Activated CD4-positive, alpha-beta T cell treated with anti-CD3 and anti-CD28 coated beads for 36 hours (primary cell): ENCODE measurements around the gene CIB2. TPM values are rescaled to one million over a fixed set of nuclear protein-coding genes. Genes with fewer than 3 reads are reported as not detected.

Experiments
- ATAC-seq: fragments of 200-7000 bp; cut with Tn5 transposase; one replicate; pipeline ENCODE4 v1.10.0; 2021; ENCODE audit warnings: mild to moderate bottlenecking, moderate library complexity
- CTCF ChIA-PET: fragments of 350-600 bp; sonication (Branson Sonifier 250); formaldehyde crosslinking; loops from one replicate; lab custom pipeline; 2021; ENCODE audit warnings: antibody characterized with exemption; lab: Charles Lee
- POLR2A ChIA-PET: fragments of 350-600 bp; sonication (Branson Sonifier 250); formaldehyde crosslinking; loops from one replicate; lab custom pipeline; 2021; ENCODE audit warnings: antibody characterized with exemption, inconsistent platforms; lab: Charles Lee
- DNase-seq: peaks from one replicate; pipeline ENCODE4 v3.0.0-alpha.2; 2020
- H3K27ac Mint-ChIP-seq: one replicate; pipeline ENCODE4 v1.8.0; 2021; ENCODE audit warnings: mixed read lengths
- H3K27me3 Mint-ChIP-seq: one replicate; pipeline ENCODE4 v1.8.0; 2021; ENCODE audit warnings: mixed read lengths
- H3K36me3 Mint-ChIP-seq: one replicate; pipeline ENCODE4 v1.8.0; 2021; ENCODE audit warnings: low read depth, mixed read lengths
- H3K4me1 Mint-ChIP-seq: one replicate; pipeline ENCODE4 v1.8.0; 2021; ENCODE audit warnings: mixed read lengths
- H3K4me3 Mint-ChIP-seq: one replicate; pipeline ENCODE4 v1.8.0; 2021; ENCODE audit warnings: mild to moderate bottlenecking, moderate library complexity, mixed read lengths
- H3K9me3 Mint-ChIP-seq: one replicate; pipeline ENCODE4 v1.8.0; 2021; ENCODE audit warnings: low read depth, mixed read lengths
- intact Hi-C, 2 experiments: fragments of 100-400 bp; cut with DNase I in 1 of 2; cut with micrococcal nuclease in 1 of 2; formaldehyde crosslinking; loops; one replicate each; pipeline versions ENCODE4 v1.14.2 to v1.15.1; 2022 to 2024; cut with DNase I, micrococcal nuclease
- total RNA-seq, 2 experiments: library from RNA; stranded (reverse); gene quantifications; one replicate each; pipeline ENCODE4 v1.2.3, GENCODE V29; 2021

The CIB2 gene
- total RNA-seq, 2 experiments from 2014 or later: 0.91 to 1.2 TPM

DNA sequence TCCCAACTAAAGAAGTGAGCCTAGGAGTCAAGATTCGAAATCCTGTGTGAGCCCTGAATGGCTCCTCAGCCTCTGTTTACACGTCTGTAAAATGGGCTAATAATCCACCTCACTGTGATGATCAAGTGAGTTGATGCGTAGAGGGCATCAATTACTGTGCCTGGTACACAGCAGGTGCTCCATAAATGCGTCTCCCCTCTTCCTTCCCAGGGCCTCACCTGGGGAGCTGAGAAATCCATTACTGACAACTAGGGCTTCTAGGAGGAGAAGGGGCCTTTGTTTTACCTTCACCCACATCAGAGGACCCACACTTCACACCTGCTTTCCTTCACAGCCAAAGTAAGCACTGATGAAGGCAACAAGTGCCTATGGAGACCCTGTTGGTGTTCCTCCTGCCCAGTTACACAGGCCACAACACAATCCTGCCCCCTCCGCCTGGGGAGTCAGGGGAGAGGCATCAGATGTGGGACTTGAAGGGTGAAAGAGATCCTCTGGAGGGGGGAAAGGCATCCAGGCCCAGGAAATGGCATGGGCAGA is 1.4 kb downstream of the CIB2 start:
- POLR2A ChIA-PET: interaction anchor here (0.6 to 1.9 kb wide), 3 partner anchors 16 to 337 kb away, joined by 3 to 11 read pairs (median 4); partner anchors contain the start of gene IDH3A
- Mint-ChIP-seq H3K4me3 (no peak overlapping the region), H3K36me3 (no peaks in the 10 kb centered on the region), H3K27ac (no peak overlapping the region), H3K9me3 (no peaks in the 10 kb centered on the region), H3K4me1 (peaks cover 20% of the 10 kb centered on the region), H3K27me3 (no peaks in the 10 kb centered on the region)
- no peak for ATAC-seq
- no peak for DNase-seq
- intact Hi-C loops: loop anchor here (1.0 to 5.0 kb wide), 3 partner anchors 37 to 112 kb away; no protein-coding TSS in a partner anchor
- CTCF ChIA-PET: interaction anchor here (0.8 to 4.5 kb wide), 10 partner anchors 9 to 164 kb away, joined by 3 to 47 read pairs (median 4); no protein-coding TSS in a partner anchor

DNA sequence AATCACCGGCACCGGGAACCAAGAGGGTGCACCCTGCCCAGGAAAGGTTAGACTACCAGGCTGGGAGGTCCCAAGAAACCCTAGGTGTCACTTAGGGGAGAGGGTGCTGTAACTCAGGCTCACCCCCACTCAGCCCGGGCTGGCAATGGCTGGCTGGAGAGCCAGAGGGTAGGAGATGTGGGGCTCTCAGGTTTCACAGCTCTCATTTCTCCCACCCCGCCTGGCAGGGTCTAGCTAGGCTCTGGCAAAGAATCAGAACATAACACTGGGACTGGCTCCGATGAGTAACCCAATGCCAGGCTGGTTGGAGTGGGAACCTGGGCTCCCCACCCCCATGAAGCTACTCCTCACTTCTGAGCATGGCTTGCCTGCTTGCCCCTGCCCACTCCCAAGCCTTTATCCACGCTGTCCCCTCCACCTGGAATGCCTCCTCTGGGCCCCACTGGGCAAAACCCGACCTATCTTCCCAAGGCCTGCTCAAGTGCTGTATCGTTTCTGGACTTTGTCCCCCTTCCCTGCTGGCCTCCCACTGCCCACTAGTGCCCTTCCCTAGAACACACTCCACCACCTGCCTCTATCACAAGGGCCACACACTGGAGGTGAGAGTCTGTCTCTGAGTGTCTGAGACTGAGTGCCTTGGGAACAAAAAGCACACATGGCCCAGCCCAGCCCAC is 2.0 kb downstream of the CIB2 start:
- Mint-ChIP-seq H3K4me3 (no peak overlapping the region), H3K27ac (no peak overlapping the region), H3K9me3 (no peaks in the 10 kb centered on the region), H3K4me1 (peaks cover 20% of the 10 kb centered on the region), H3K27me3 (no peaks in the 10 kb centered on the region), H3K36me3 (no peaks in the 10 kb centered on the region)
- ChIA-PET POLR2A (no interaction called here), CTCF (interaction anchor here (0.8 to 4.5 kb wide), 3 partner anchors 67 to 144 kb away, joined by 3 to 47 read pairs (median 34); no protein-coding TSS in a partner anchor)
- ATAC-seq: no peak
- no peak for DNase-seq
- intact Hi-C loops: loop anchor here in 1 of 2 experiments (5.0 kb wide), 1 partner anchor 113 kb away; no protein-coding TSS in a partner anchor

DNA sequence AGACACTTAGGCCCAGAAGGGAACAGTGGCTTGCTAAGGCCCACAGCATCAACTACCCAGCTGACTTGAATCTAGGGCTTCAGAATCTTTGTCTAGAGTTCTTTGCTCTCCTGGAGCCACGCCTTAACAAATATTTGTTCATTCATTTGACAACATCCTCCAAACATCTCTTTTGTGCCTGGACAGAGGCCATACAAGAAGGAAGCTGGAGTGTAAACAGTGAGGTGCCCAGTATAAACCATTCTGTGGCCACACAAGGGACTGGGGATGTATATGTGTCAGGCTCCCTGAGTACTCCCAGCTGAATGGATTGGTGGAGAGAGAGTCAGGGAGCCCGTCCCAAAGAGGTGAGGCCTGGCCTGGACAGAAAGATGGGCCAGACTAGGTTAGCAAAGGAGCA is 3.4 kb downstream of the CIB2 start:
- ChIA-PET POLR2A (no interaction called here), CTCF (interaction anchor here (0.6 to 2.2 kb wide), 5 partner anchors 25 to 169 kb away, joined by 3 to 9 read pairs (median 3); no protein-coding TSS in a partner anchor)
- no peak for ATAC-seq
- Mint-ChIP-seq H3K9me3 (no peaks in the 10 kb centered on the region), H3K27me3 (no peaks in the 10 kb centered on the region), H3K27ac (no peak overlapping the region), H3K36me3 (no peaks in the 10 kb centered on the region), H3K4me1 (peaks cover 14% of the 10 kb centered on the region), H3K4me3 (no peak overlapping the region)
- no peak for DNase-seq
- intact Hi-C loops: loop anchor here in 1 of 2 experiments (5.0 kb wide), 1 partner anchor 114 kb away; no protein-coding TSS in a partner anchor

DNA sequence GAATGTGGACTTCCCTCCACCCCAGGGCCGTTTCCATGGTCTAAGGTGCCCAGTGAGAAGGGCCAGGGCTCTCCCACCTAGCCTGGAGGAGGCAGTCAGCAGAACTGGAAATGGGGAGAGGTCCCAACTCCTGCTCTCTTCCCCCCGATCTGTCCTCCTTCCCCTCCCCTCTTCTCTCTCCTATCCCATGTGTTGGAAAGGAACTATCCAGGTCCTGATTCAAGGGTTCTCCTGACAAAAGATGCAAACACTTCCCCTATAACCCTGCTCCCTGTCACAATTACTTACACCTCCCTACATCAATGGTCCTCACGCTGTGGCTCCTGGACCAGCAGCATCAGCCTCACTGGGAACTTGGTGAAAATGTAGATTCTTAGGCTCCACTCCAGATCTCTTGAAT is 6.0 kb downstream of the CIB2 start:
- H3K36me3 Mint-ChIP-seq: no peaks in the 10 kb centered on the region
- DNase-seq (no peak), ATAC-seq (no peak)
- no peaks in the 10 kb centered on the region for H3K9me3 Mint-ChIP-seq
- H3K27ac Mint-ChIP-seq: no peak overlapping the region
- intact Hi-C loops: loop anchor here in 1 of 2 experiments (5.0 kb wide), 1 partner anchor 117 kb away; no protein-coding TSS in a partner anchor
- peaks cover 3% of the 10 kb centered on the region for H3K4me1 Mint-ChIP-seq
- H3K4me3 Mint-ChIP-seq: no peak overlapping the region
- POLR2A ChIA-PET: no interaction called here
- no peaks in the 10 kb centered on the region for H3K27me3 Mint-ChIP-seq
- CTCF ChIA-PET: no interaction called here

DNA sequence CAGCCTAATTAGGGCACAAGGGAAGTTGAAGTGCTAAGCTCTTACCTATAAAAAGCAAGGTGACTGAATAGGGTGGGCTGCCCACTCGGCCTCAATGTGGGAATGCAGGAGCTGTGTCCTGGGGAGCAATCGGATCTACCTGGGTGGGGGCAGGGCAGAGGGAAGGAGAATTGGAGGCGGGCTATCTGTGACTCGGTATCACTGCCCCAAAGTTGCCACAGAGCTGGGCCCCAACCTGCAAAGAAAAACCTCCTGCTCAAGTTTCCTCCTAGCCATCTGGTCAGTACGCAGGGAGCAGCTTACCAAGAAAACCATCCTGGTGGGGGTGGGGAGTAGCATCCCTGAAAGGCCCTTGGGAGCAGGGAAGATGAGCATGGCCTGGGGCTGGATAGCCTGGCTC is 10.7 kb downstream of the CIB2 start:
- DNase-seq: no peak
- Mint-ChIP-seq H3K27ac (no peak overlapping the region), H3K4me3 (no peak overlapping the region), H3K27me3 (no peaks in the 10 kb centered on the region), H3K4me1 (no peaks in the 10 kb centered on the region), H3K9me3 (no peaks in the 10 kb centered on the region), H3K36me3 (no peaks in the 10 kb centered on the region)
- intact Hi-C loops: no loop called here
- POLR2A ChIA-PET: interaction anchor here (0.5 kb wide), 1 partner anchor 18 kb away, joined by 8 read pairs; no protein-coding TSS in a partner anchor
- CTCF ChIA-PET: interaction anchor here (1.2 kb wide), 1 partner anchor 154 kb away, joined by 3 read pairs; no protein-coding TSS in a partner anchor
- ATAC-seq: no peak

DNA sequence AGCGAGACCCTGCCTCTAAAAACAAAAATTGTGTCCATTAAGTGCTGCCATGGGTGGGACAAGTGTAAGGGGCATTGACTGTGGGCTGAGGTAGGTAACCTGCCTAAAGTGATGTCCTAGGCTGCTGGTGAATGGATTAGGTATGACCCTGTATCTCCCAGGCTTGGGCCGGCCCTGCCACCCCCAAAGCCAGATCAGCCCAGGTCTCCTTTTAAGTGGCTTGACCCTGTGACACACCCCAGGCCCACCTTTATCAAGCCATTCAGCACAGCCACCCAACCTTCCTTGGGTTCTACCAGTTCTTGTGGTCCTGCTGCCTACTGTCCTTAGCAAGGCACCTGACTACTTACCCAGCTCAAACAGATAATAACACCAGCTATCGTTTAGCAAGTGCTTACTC is 18.7 kb downstream of the CIB2 start:
- no peak overlapping the region for H3K4me3 Mint-ChIP-seq
- H3K27me3 Mint-ChIP-seq: no peaks in the 10 kb centered on the region
- POLR2A ChIA-PET: no interaction called here
- no peak overlapping the region for H3K27ac Mint-ChIP-seq
- no peak for DNase-seq
- no peaks in the 10 kb centered on the region for H3K36me3 Mint-ChIP-seq
- H3K4me1 Mint-ChIP-seq: peaks cover 6% of the 10 kb centered on the region
- no peak for ATAC-seq
- intact Hi-C loops: loop anchor here (2.0 to 10.0 kb wide), 3 partner anchors 310 to 595 kb away; no protein-coding TSS in a partner anchor
- CTCF ChIA-PET: interaction anchor here (0.6 to 10.0 kb wide), 24 partner anchors 8 to 153 kb away, joined by 3 to 123 read pairs (median 4); no protein-coding TSS in a partner anchor
- H3K9me3 Mint-ChIP-seq: no peaks in the 10 kb centered on the region

DNA sequence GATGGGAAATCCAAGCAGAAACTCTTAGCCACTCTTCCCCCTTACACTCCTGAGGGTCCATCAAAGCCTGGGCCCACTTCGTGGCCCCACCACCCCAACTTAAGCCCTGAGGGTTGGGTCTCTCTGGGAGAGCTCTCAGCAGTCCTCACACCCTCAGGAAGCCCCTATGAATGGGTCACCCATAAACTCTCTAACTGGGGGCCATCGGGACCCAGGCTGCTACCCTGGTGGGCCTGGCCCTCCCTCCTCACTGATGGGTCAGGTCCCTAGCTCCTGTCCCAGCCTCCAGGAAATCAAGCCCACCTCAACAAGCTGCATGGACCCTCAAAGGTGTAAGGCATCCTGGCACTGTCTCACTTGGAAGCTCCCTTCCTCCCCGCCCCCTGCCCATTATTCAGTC is 19.5 kb downstream of the CIB2 start:
- Mint-ChIP-seq H3K4me1 (peaks cover 6% of the 10 kb centered on the region), H3K36me3 (no peaks in the 10 kb centered on the region), H3K9me3 (no peaks in the 10 kb centered on the region), H3K27ac (no peak overlapping the region), H3K4me3 (no peak overlapping the region), H3K27me3 (no peaks in the 10 kb centered on the region)
- DNase-seq: no peak
- ATAC-seq: no peak
- intact Hi-C loops: loop anchor here (2.0 to 10.0 kb wide), 3 partner anchors 311 to 596 kb away; no protein-coding TSS in a partner anchor
- ChIA-PET CTCF (interaction anchor here (0.8 to 10.0 kb wide), 15 partner anchors 8 to 152 kb away, joined by 3 to 123 read pairs (median 5); no protein-coding TSS in a partner anchor), POLR2A (no interaction called here)

DNA sequence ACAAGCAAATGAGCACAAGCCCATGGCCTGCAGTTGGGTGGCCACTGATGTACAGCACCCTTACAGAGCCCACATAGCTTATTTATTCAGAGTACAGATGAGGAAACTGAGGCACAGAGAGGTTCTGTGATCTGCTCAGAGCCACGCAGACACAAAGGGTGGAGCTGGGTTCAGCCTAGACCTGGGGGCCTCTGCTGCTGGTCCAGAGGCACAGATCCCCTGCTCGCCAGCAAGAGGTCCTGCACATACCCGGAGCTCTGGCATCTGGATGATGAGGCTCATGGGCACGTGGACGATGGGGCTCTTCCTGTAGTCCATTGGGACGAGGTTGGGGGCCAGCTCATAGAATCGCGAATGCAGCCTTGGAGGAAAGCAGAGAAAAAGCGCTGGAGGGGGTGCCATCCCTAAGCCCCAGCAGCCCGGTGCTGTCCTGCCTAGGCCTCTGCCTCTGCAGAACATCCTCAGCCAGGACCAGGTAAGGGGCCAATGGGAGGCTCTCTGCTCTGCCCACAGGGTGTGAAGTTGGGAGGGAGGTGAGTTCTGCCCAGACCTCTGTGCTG is 20.2 kb downstream of the CIB2 start:
- H3K4me3 Mint-ChIP-seq: no peak overlapping the region
- no peak overlapping the region for H3K27ac Mint-ChIP-seq
- no peaks in the 10 kb centered on the region for H3K9me3 Mint-ChIP-seq
- no peaks in the 10 kb centered on the region for H3K36me3 Mint-ChIP-seq
- ChIA-PET POLR2A (no interaction called here), CTCF (interaction anchor here (0.6 to 10.0 kb wide), 11 partner anchors 8 to 152 kb away, joined by 3 to 123 read pairs (median 7); no protein-coding TSS in a partner anchor)
- H3K4me1 Mint-ChIP-seq: peaks cover 7% of the 10 kb centered on the region
- no peak for DNase-seq
- no peak for ATAC-seq
- intact Hi-C loops: loop anchor here (5.0 to 10.0 kb wide), 2 partner anchors 314 to 596 kb away; no protein-coding TSS in a partner anchor
- H3K27me3 Mint-ChIP-seq: no peaks in the 10 kb centered on the region

DNA sequence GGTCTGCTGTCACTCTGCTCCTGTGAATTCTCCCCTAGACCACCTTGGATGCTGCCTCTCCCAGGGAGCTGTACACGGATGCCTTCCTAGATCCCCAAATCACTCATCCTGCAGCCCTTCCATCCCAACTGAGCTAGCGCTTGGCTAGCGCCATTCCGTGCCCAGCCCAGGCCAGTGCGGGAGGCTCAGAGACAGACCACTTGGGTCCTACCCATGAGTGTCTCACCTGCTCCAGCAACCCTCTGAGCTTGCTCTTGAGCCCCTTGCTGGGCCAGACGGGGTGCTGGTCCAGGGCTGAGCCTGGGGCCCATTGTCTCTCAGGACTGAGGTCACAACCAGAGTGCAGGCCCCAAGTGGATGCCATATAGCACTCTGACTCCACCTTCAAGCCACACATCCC is 21.1 kb downstream of the CIB2 start:
- H3K9me3 Mint-ChIP-seq: no peaks in the 10 kb centered on the region
- no peaks in the 10 kb centered on the region for H3K27me3 Mint-ChIP-seq
- no peak for DNase-seq
- no peak overlapping the region for H3K4me3 Mint-ChIP-seq
- no peak for ATAC-seq
- peaks cover 16% of the 10 kb centered on the region for H3K4me1 Mint-ChIP-seq
- no peak overlapping the region for H3K27ac Mint-ChIP-seq
- ChIA-PET CTCF (interaction anchor here (1.0 to 10.0 kb wide), 11 partner anchors 9 to 151 kb away, joined by 3 to 123 read pairs (median 7); no protein-coding TSS in a partner anchor), POLR2A (no interaction called here)
- intact Hi-C loops: loop anchor here (5.0 to 10.0 kb wide), 2 partner anchors 315 to 597 kb away; no protein-coding TSS in a partner anchor
- H3K36me3 Mint-ChIP-seq: no peaks in the 10 kb centered on the region

DNA sequence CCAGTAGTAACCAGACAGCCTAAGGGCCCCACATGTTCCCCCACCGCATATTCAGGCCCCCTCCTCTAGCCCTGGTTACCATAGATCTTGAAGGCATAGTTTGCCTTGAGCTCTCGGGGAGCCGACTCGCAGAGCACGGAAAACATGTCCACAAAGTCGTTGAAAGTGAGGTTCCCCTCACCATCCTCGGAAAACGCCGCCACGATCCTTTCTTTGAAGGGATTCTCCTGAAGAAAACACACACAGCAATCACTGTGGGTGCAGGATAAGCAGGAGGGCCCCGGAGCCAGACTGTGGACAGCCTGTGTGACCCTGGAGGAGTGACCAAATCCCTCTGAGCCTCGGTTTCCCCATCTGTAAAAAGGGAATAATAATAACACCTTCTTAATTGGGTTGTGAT is 22.1 kb downstream of the CIB2 start:
- Mint-ChIP-seq H3K4me3 (no peak overlapping the region), H3K27ac (no peak overlapping the region), H3K36me3 (no peaks in the 10 kb centered on the region), H3K9me3 (no peaks in the 10 kb centered on the region), H3K27me3 (no peaks in the 10 kb centered on the region), H3K4me1 (peaks cover 26% of the 10 kb centered on the region)
- intact Hi-C loops: loop anchor here (2.0 to 5.0 kb wide), 2 partner anchors 150 to 197 kb away; no protein-coding TSS in a partner anchor
- ChIA-PET CTCF (interaction anchor here (0.7 to 10.0 kb wide), 31 partner anchors 9 to 204 kb away, joined by 3 to 123 read pairs (median 8); partner anchors contain the start of gene CIB2), POLR2A (interaction anchor here (0.6 kb wide), 1 partner anchor 230 kb away, joined by 3 read pairs; no protein-coding TSS in a partner anchor)
- ATAC-seq: no peak
- DNase-seq: no peak
